ENCODE results near the gene MCOLN2.

The MCOLN2 gene

DNA sequence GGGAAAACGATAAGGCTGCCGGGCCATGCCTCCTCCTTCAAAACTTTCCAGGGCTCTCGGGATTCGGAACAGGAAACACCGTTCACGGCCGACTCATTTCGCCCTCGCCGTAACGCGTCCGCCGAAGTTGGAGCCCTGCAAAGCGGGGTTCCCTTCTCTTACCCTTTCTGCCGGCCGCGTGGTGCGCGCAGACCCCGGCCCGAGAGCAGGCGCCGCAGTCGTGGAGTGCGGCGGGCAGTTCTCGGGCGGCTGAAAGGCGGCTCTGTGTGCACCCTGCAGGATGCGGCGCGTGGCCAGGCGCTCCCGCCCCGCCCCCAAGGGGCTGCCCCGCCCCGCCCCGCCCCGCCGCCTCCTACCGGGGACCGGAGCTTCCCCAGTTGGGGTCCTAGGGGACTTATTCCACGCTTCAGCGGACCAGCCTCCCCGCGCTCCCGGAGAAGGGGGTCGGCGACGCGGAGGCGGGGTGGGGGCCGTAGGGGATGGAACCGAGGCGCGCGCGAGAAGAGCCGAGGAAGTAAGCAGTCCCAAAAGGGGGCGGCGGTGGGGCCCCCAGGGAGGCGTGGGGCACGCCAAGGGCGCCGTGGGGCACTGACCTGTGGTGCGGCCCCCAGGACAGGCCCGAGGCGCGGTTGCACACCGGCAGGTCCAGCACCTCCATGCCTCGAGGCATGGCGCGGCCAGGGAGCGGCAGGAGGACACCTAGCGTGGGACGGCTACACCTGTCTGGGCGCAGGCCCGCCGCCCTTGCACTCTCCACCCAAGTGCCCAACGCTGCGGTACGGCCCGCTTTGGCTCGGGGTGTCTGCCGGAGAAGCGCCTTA lies at the start of gene MCOLN2:
Gene MCOLN2, minus strand, starts transcription at position 268 of the 821 bp plus-strand sequence. Its CDS starts 241 bp downstream, at position 27.
- no peaks in the 10 kb centered on the region; the same call in 1 of the 2 replicates for H3F3A ChIP-seq (ENCODE audit: insufficient read depth, low read length)
- H3K27me3 ChIP-seq (ENCODE audit: insufficient read depth, low read length): no peaks in the 10 kb centered on the region
- H2AFZ ChIP-seq (ENCODE audit: low read length): no peak within 1 kb of the TSS
- peak within 1 kb of the TSS; percentile 93 for H3K4me3 ChIP-seq (ENCODE audit: low read depth, low read length, poor library complexity, severe bottlenecking)
- peak within 1 kb of the TSS; percentile 96 for H3K27ac ChIP-seq (ENCODE audit: low read depth, low read length, poor library complexity, severe bottlenecking)
- no peaks in the 10 kb centered on the region for H4K20me1 ChIP-seq (ENCODE audit: insufficient read depth, low read length)
- H3K4me1 ChIP-seq (ENCODE audit: insufficient read depth, low read length, severe bottlenecking): peaks cover 60% of the 10 kb centered on the region
- no peaks in the 10 kb centered on the region for H3K9me3 ChIP-seq (ENCODE audit: low read length)
- H3K79me2 ChIP-seq (ENCODE audit: insufficient read depth, low read length): peaks cover 31% of the 10 kb centered on the region
- H3K36me3 ChIP-seq (ENCODE audit: insufficient read depth, low read length): peaks cover 16% of the 10 kb centered on the region; the same call in 1 of the 2 replicates
- H3K4me2 ChIP-seq (ENCODE audit: low read length): peak within 1 kb of the TSS; percentile 81
- H3K9ac ChIP-seq (ENCODE audit: low read length): peak within 1 kb of the TSS; percentile 96
- TF ChIP-seq, protein P1, sequence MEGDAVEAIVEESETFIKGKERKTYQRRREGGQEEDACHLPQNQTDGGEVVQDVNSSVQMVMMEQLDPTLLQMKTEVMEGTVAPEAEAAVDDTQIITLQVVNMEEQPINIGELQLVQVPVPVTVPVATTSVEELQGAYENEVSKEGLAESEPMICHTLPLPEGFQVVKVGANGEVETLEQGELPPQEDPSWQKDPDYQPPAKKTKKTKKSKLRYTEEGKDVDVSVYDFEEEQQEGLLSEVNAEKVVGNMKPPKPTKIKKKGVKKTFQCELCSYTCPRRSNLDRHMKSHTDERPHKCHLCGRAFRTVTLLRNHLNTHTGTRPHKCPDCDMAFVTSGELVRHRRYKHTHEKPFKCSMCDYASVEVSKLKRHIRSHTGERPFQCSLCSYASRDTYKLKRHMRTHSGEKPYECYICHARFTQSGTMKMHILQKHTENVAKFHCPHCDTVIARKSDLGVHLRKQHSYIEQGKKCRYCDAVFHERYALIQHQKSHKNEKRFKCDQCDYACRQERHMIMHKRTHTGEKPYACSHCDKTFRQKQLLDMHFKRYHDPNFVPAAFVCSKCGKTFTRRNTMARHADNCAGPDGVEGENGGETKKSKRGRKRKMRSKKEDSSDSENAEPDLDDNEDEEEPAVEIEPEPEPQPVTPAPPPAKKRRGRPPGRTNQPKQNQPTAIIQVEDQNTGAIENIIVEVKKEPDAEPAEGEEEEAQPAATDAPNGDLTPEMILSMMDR (IDR thresholded peaks at IDR 0.05; ENCODE audit: low read length): no peak
- no peak for TF ChIP-seq EZH2 (IDR thresholded peaks at IDR 0.05; ENCODE audit: borderline replicate concordance, low read length)
- H3K9me2 ChIP-seq (ENCODE audit: low read depth, low read length): no peaks in the 10 kb centered on the region

DNA sequence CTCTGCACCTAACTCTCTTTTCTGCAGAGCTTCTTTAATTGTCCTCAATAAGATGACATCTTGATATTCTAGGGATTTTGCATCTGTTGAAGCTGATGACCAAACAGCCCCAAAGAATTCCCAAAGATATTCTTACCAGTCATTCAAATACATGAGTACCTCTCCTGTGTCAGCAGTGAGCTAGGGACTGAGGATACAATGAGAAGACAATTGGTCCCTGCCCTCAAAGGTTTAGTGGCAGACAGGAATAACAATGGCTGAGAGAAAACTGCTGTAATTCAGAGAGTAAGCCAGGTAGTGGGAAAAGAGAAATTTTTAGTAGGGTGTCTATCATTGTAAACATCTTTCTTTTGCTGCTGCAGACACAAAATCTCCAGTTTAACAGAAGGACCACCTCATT lies 45.5 kb upstream of the MCOLN2 start:
- Histone ChIP-seq H3K4me1 (ENCODE audit: insufficient read depth, low read length, severe bottlenecking) (no peaks in the 10 kb centered on the region), H3K27ac (ENCODE audit: low read depth, low read length, poor library complexity, severe bottlenecking) (no peak overlapping the region), H3K9me3 (ENCODE audit: low read length) (no peaks in the 10 kb centered on the region), H3K79me2 (ENCODE audit: insufficient read depth, low read length) (no peaks in the 10 kb centered on the region), H3K4me3 (ENCODE audit: low read depth, low read length, poor library complexity, severe bottlenecking) (no peak overlapping the region), H4K20me1 (ENCODE audit: insufficient read depth, low read length) (no peaks in the 10 kb centered on the region), H2AFZ (ENCODE audit: low read length) (no peak overlapping the region), H3K27me3 (ENCODE audit: insufficient read depth, low read length) (peaks cover 6% of the 10 kb centered on the region; the same call in 1 of the 2 replicates), H3K36me3 (ENCODE audit: insufficient read depth, low read length) (no peaks in the 10 kb centered on the region), H3K9me2 (ENCODE audit: low read depth, low read length) (no peaks in the 10 kb centered on the region), H3F3A (ENCODE audit: insufficient read depth, low read length) (peaks cover 3% of the 10 kb centered on the region; the same call in 1 of the 2 replicates), H3K9ac (ENCODE audit: low read length) (no peak overlapping the region), H3K4me2 (ENCODE audit: low read length) (no peak overlapping the region)
- TF ChIP-seq, protein P1 (IDR thresholded peaks at IDR 0.05; ENCODE audit: low read length): no peak
- no peak for TF ChIP-seq EZH2 (IDR thresholded peaks at IDR 0.05; ENCODE audit: borderline replicate concordance, low read length)

DNA sequence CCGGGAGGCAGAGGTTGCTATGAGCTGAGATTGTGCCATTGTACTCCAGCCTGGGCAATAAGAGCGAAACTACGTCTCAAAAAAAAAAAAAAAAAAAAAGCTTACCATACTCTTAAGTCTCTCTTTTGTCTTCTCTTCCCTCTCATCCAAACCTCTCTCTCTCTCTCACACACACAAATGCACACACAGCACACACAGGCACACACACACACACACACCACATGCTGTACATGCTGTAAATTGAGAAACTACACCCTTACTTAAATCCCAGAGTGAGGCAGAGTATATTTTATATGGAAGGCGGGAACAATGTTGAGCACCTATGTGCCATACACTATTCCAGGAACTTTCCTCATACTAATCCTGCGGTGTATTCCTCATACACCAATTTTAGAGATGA lies 44.9 kb upstream of the MCOLN2 start:
- Histone ChIP-seq H3K9me3 (ENCODE audit: low read length) (no peaks in the 10 kb centered on the region), H3K36me3 (ENCODE audit: insufficient read depth, low read length) (no peaks in the 10 kb centered on the region), H3K27ac (ENCODE audit: low read depth, low read length, poor library complexity, severe bottlenecking) (no peak overlapping the region), H3K9me2 (ENCODE audit: low read depth, low read length) (no peaks in the 10 kb centered on the region), H3K27me3 (ENCODE audit: insufficient read depth, low read length) (peaks cover 6% of the 10 kb centered on the region; the same call in 1 of the 2 replicates), H2AFZ (ENCODE audit: low read length) (no peak overlapping the region), H3K4me1 (ENCODE audit: insufficient read depth, low read length, severe bottlenecking) (no peaks in the 10 kb centered on the region), H3K4me2 (ENCODE audit: low read length) (no peak overlapping the region), H3F3A (ENCODE audit: insufficient read depth, low read length) (peaks cover 2% of the 10 kb centered on the region; the same call in 1 of the 2 replicates), H3K79me2 (ENCODE audit: insufficient read depth, low read length) (no peaks in the 10 kb centered on the region), H3K9ac (ENCODE audit: low read length) (no peak overlapping the region), H3K4me3 (ENCODE audit: low read depth, low read length, poor library complexity, severe bottlenecking) (no peak overlapping the region), H4K20me1 (ENCODE audit: insufficient read depth, low read length) (no peaks in the 10 kb centered on the region)
- TF ChIP-seq, protein P1 (IDR thresholded peaks at IDR 0.05; ENCODE audit: low read length): no peak
- TF ChIP-seq EZH2 (IDR thresholded peaks at IDR 0.05; ENCODE audit: borderline replicate concordance, low read length): no peak
